ENCODE data around the gene CNEP1R1.

DNA sequence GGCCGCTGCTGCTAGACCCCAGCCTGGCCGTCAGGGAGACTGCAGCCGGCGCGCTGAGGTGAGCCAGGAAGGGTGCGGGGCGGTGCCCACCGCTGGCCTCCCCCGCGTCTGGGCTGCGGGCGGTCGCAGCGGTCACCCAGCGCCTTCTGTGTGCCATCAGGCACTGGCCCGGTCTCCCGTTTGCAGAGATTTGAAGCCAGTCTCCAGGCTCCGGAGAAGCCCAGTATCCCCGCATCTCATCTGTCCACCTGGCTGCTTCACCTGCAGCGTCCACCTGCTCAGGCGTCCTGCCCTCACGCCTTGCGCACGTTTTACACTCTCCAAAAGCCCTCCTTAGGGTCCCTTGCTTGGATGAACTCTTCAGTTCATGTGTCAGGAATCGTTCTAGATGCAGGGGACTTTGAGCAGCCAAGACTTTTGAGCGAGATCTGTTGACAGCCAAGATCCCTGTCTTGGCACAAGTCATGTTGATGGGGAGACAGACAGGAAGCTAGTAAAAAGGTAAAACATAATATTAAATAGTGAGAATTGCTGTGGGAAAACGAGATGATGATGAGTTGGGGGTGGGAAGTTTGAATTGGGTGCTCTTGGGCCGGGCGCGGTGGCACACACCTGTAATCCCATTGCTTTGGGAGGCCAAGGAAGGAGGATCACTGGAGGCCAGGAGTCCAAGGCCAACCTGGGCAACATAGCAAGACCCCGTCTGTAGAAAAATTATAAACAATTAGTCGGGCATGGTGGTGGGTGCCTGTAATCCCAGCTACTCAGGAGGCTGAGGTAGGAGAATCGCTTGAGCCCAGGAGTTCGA is 41.7 kb downstream of the CNEP1R1 start:
- TF ChIP-seq CHD2 (IDR thresholded peaks at IDR 0.05; ENCODE audit: low read length, partially characterized antibody) (no peak), POLR2AphosphoS2 (conservative IDR thresholded peaks at IDR 0.05; ENCODE audit: low read length) (no peak), EP300 (IDR thresholded peaks at IDR 0.05) (no peak)
- TF ChIP-seq, protein P1, sequence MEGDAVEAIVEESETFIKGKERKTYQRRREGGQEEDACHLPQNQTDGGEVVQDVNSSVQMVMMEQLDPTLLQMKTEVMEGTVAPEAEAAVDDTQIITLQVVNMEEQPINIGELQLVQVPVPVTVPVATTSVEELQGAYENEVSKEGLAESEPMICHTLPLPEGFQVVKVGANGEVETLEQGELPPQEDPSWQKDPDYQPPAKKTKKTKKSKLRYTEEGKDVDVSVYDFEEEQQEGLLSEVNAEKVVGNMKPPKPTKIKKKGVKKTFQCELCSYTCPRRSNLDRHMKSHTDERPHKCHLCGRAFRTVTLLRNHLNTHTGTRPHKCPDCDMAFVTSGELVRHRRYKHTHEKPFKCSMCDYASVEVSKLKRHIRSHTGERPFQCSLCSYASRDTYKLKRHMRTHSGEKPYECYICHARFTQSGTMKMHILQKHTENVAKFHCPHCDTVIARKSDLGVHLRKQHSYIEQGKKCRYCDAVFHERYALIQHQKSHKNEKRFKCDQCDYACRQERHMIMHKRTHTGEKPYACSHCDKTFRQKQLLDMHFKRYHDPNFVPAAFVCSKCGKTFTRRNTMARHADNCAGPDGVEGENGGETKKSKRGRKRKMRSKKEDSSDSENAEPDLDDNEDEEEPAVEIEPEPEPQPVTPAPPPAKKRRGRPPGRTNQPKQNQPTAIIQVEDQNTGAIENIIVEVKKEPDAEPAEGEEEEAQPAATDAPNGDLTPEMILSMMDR (IDR thresholded peaks at IDR 0.05): no peak
